Measurements from ENCODE around the gene MINDY4. TPM values are rescaled to one million over a fixed set of nuclear protein-coding genes. Genes with fewer than 3 reads are reported as not detected.

The MINDY4 gene
- total RNA-seq, 2 experiments from 2014 or later: 1.2 to 1.4 TPM

GRCh38 chr7:30845426-30846135 is 74.4 kb downstream of the MINDY4 start:
- no peaks in the 10 kb centered on the region for H3K9me3 Mint-ChIP-seq
- CTCF ChIA-PET: no interaction called here
- H3K36me3 Mint-ChIP-seq (ENCODE audit: low read depth): no peaks in the 10 kb centered on the region
- H3K4me1 Mint-ChIP-seq (ENCODE audit: low read depth): no peaks in the 10 kb centered on the region
- intact Hi-C loops (cut with micrococcal nuclease): no loop called here
- no peak overlapping the region for H3K27ac Mint-ChIP-seq
- no peak overlapping the region for H3K4me3 Mint-ChIP-seq
- no peaks in the 10 kb centered on the region for H3K27me3 Mint-ChIP-seq (ENCODE audit: low read depth)
- no peak for DNase-seq

- CTCF ChIA-PET: no interaction called here
- DNase-seq: no peak
- intact Hi-C loops (cut with micrococcal nuclease): no loop called here
- H3K27me3 Mint-ChIP-seq (ENCODE audit: low read depth): no peaks in the 10 kb centered on the region
- H3K9me3 Mint-ChIP-seq: no peaks in the 10 kb centered on the region
- no peaks in the 10 kb centered on the region for H3K4me1 Mint-ChIP-seq (ENCODE audit: low read depth)
- no peak overlapping the region for H3K27ac Mint-ChIP-seq
- no peak overlapping the region for H3K4me3 Mint-ChIP-seq
- H3K36me3 Mint-ChIP-seq (ENCODE audit: low read depth): no peaks in the 10 kb centered on the region
These were observed 75.2 kb downstream of the MINDY4 start for GRCh38 chr7:30846378-30846777.

GRCh38 chr7:30848121-30848855 is 77.1 kb downstream of the MINDY4 start:
- H3K27me3 Mint-ChIP-seq (ENCODE audit: low read depth): no peaks in the 10 kb centered on the region
- no peaks in the 10 kb centered on the region for H3K9me3 Mint-ChIP-seq
- H3K36me3 Mint-ChIP-seq (ENCODE audit: low read depth): no peaks in the 10 kb centered on the region
- H3K4me3 Mint-ChIP-seq: no peak overlapping the region
- intact Hi-C loops (cut with micrococcal nuclease): no loop called here
- no peaks in the 10 kb centered on the region for H3K4me1 Mint-ChIP-seq (ENCODE audit: low read depth)
- CTCF ChIA-PET: no interaction called here
- DNase-seq: no peak
- H3K27ac Mint-ChIP-seq: no peak overlapping the region

GRCh38 chr7:30849565-30849964 is 78.3 kb downstream of the MINDY4 start:
- Mint-ChIP-seq H3K9me3 (no peaks in the 10 kb centered on the region), H3K4me1 (ENCODE audit: low read depth) (no peaks in the 10 kb centered on the region), H3K27me3 (ENCODE audit: low read depth) (no peaks in the 10 kb centered on the region), H3K27ac (no peak overlapping the region), H3K36me3 (ENCODE audit: low read depth) (no peaks in the 10 kb centered on the region), H3K4me3 (no peak overlapping the region)
- CTCF ChIA-PET: no interaction called here
- no peak for DNase-seq
- intact Hi-C loops (cut with micrococcal nuclease): no loop called here

GRCh38 chr7:30850426-30850825 is 79.2 kb downstream of the MINDY4 start:
- no peaks in the 10 kb centered on the region for H3K27me3 Mint-ChIP-seq (ENCODE audit: low read depth)
- H3K4me3 Mint-ChIP-seq: no peak overlapping the region
- no peaks in the 10 kb centered on the region for H3K9me3 Mint-ChIP-seq
- no peak for DNase-seq
- H3K4me1 Mint-ChIP-seq (ENCODE audit: low read depth): no peaks in the 10 kb centered on the region
- H3K27ac Mint-ChIP-seq: no peak overlapping the region
- no peaks in the 10 kb centered on the region for H3K36me3 Mint-ChIP-seq (ENCODE audit: low read depth)
- intact Hi-C loops (cut with micrococcal nuclease): no loop called here
- CTCF ChIA-PET: interaction anchor here (1.4 kb wide), 1 partner anchor 88 kb away, joined by 4 read pairs; no protein-coding TSS in a partner anchor

GRCh38 chr7:30851651-30852307 is 80.6 kb downstream of the MINDY4 start:
- Mint-ChIP-seq H3K4me3 (no peak overlapping the region), H3K27ac (no peak overlapping the region), H3K36me3 (ENCODE audit: low read depth) (no peaks in the 10 kb centered on the region), H3K27me3 (ENCODE audit: low read depth) (no peaks in the 10 kb centered on the region), H3K4me1 (ENCODE audit: low read depth) (no peaks in the 10 kb centered on the region), H3K9me3 (no peaks in the 10 kb centered on the region)
- CTCF ChIA-PET: interaction anchor here (1.4 kb wide), 1 partner anchor 87 kb away, joined by 4 read pairs; no protein-coding TSS in a partner anchor
- intact Hi-C loops (cut with micrococcal nuclease): no loop called here
- no peak for DNase-seq

- no peak overlapping the region for H3K27ac Mint-ChIP-seq
- no peaks in the 10 kb centered on the region for H3K27me3 Mint-ChIP-seq (ENCODE audit: low read depth)
- no peak overlapping the region for H3K4me3 Mint-ChIP-seq
- no peaks in the 10 kb centered on the region for H3K36me3 Mint-ChIP-seq (ENCODE audit: low read depth)
- CTCF ChIA-PET: no interaction called here
- DNase-seq: no peak
- intact Hi-C loops (cut with micrococcal nuclease): no loop called here
- no peaks in the 10 kb centered on the region for H3K4me1 Mint-ChIP-seq (ENCODE audit: low read depth)
- H3K9me3 Mint-ChIP-seq: no peaks in the 10 kb centered on the region
These were observed 81.1 kb downstream of the MINDY4 start for GRCh38 chr7:30852308-30852684.

- CTCF ChIA-PET: no interaction called here
These were observed 81.6 kb downstream of the MINDY4 start for GRCh38 chr7:30852744-30853288.

GRCh38 chr7:30853576-30853975 is 82.4 kb downstream of the MINDY4 start:
- no peak overlapping the region for H3K4me3 Mint-ChIP-seq
- CTCF ChIA-PET: no interaction called here
- H3K27ac Mint-ChIP-seq: no peak overlapping the region

More at GRCh38 chr7:30852744-30853288, 81.6 kb downstream of the MINDY4 start:
- Mint-ChIP-seq H3K4me1 (ENCODE audit: low read depth) (no peaks in the 10 kb centered on the region), H3K9me3 (no peaks in the 10 kb centered on the region), H3K36me3 (ENCODE audit: low read depth) (no peaks in the 10 kb centered on the region), H3K27ac (no peak overlapping the region), H3K4me3 (no peak overlapping the region), H3K27me3 (ENCODE audit: low read depth) (no peaks in the 10 kb centered on the region)
- intact Hi-C loops (cut with micrococcal nuclease): no loop called here
- no peak for DNase-seq

GRCh38 chr7:30855936-30856335 is 84.7 kb downstream of the MINDY4 start:
- Mint-ChIP-seq H3K4me3 (no peak overlapping the region), H3K36me3 (ENCODE audit: low read depth) (no peaks in the 10 kb centered on the region), H3K4me1 (ENCODE audit: low read depth) (no peaks in the 10 kb centered on the region), H3K27ac (no peak overlapping the region), H3K9me3 (no peaks in the 10 kb centered on the region), H3K27me3 (ENCODE audit: low read depth) (no peaks in the 10 kb centered on the region)
- CTCF ChIA-PET: no interaction called here
- no peak for DNase-seq
- intact Hi-C loops (cut with micrococcal nuclease): no loop called here

More at GRCh38 chr7:30853576-30853975, 82.4 kb downstream of the MINDY4 start:
- no peaks in the 10 kb centered on the region for H3K36me3 Mint-ChIP-seq (ENCODE audit: low read depth)
- H3K4me1 Mint-ChIP-seq (ENCODE audit: low read depth): no peaks in the 10 kb centered on the region
- H3K27me3 Mint-ChIP-seq (ENCODE audit: low read depth): no peaks in the 10 kb centered on the region
- intact Hi-C loops (cut with micrococcal nuclease): no loop called here
- no peaks in the 10 kb centered on the region for H3K9me3 Mint-ChIP-seq
- DNase-seq: no peak

- no peaks in the 10 kb centered on the region for H3K36me3 Mint-ChIP-seq (ENCODE audit: low read depth)
- no peak overlapping the region for H3K4me3 Mint-ChIP-seq
- intact Hi-C loops (cut with micrococcal nuclease): no loop called here
- H3K9me3 Mint-ChIP-seq: no peaks in the 10 kb centered on the region
- H3K27ac Mint-ChIP-seq: no peak overlapping the region
- CTCF ChIA-PET: no interaction called here
- no peaks in the 10 kb centered on the region for H3K4me1 Mint-ChIP-seq (ENCODE audit: low read depth)
- H3K27me3 Mint-ChIP-seq (ENCODE audit: low read depth): no peaks in the 10 kb centered on the region
- no peak for DNase-seq
These were observed 87.4 kb downstream of the MINDY4 start for GRCh38 chr7:30858576-30858975.

- Mint-ChIP-seq H3K36me3 (ENCODE audit: low read depth) (no peaks in the 10 kb centered on the region), H3K4me3 (no peak overlapping the region), H3K27me3 (ENCODE audit: low read depth) (no peaks in the 10 kb centered on the region), H3K27ac (no peak overlapping the region), H3K4me1 (ENCODE audit: low read depth) (no peaks in the 10 kb centered on the region), H3K9me3 (no peaks in the 10 kb centered on the region)
- DNase-seq: no peak
- CTCF ChIA-PET: no interaction called here
- intact Hi-C loops (cut with micrococcal nuclease): no loop called here
These were observed 88.2 kb downstream of the MINDY4 start for GRCh38 chr7:30859202-30859939.

Measured in activated naive CD4-positive, alpha-beta T cell treated with anti-CD3 and anti-CD28 coated beads for 36 hours (primary cell).